NCI-H526 treated with DMSO at 0.1 percent for 48 hours (cell line): ENCODE data around the gene CDH4.
A peak's percentile ranks its signal among the peaks of the same experiment; 100 is the strongest.
"Not testable (repeated sequence)": the region's sequence is repeated elsewhere in the genome, so short reads cannot be mapped to it uniquely, and the experiment has no call there.

ENCODE experiments used
- DNase-seq: peaks from one replicate; lab custom pipeline; 2025; lab: John Stamatoyannopoulos, UW

CDH4 gene

GRCh38 chr20:61948056-61948455, 696.0 kb downstream of the CDH4 start:
- DNase-seq = not testable (repeated sequence)

GRCh38 chr20:61948586-61949362, 696.7 kb downstream of the CDH4 start:
- no peak for DNase-seq

- no peak for DNase-seq
Observed at GRCh38 chr20:61949363-61949713, 697.3 kb downstream of the CDH4 start.

GRCh38 chr20:61949714-61950640, 697.9 kb downstream of the CDH4 start:
- DNase-seq = no peak

- DNase-seq = no peak
Observed at GRCh38 chr20:61950641-61951071, 698.6 kb downstream of the CDH4 start.

GRCh38 chr20:61951695-61952533, 699.9 kb downstream of the CDH4 start:
- DNase-seq = no peak

- DNase-seq = peak; percentile 47
Observed at GRCh38 chr20:61953037-61954021, 701.3 kb downstream of the CDH4 start.

- no peak for DNase-seq
Observed at GRCh38 chr20:61954276-61955021, 702.4 kb downstream of the CDH4 start.

- no peak for DNase-seq
Observed at GRCh38 chr20:61955668-61956395, 703.8 kb downstream of the CDH4 start.

- no peak for DNase-seq
Observed at GRCh38 chr20:61956396-61957342, 704.6 kb downstream of the CDH4 start.

- no peak for DNase-seq
Observed at GRCh38 chr20:61957961-61958715, 706.1 kb downstream of the CDH4 start.

GRCh38 chr20:61958773-61959700, 707.0 kb downstream of the CDH4 start:
- no peak for DNase-seq

GRCh38 chr20:61960836-61961235, 708.8 kb downstream of the CDH4 start:
- no peak for DNase-seq

- DNase-seq = no peak
Observed at GRCh38 chr20:61963149-61963548, 711.1 kb downstream of the CDH4 start.

- DNase-seq = no peak
Observed at GRCh38 chr20:61963885-61964674, 712.0 kb downstream of the CDH4 start.
